Measurements from ENCODE around the gene NUAK2. TPM values are rescaled to one million over a fixed set of nuclear protein-coding genes. Genes with fewer than 3 reads are reported as not detected.

The NUAK2 gene
- total and polyA plus RNA-seq, 3 donors from 2014 or later = 7.2 to 19.6 (median 13.4) TPM

- no peak for DNase-seq
- intact Hi-C loops (cut with DNase I; ENCODE audit: low total_unique reads) = loop anchor here (10.0 kb wide), 1 partner anchor 77 kb away; no protein-coding TSS in a partner anchor
- Histone ChIP-seq H3K9me3 (no peaks in the 10 kb centered on the region), H3K27ac (peak overlapping the region in 1 of 2 donors; percentile 28), H3K36me3 (ENCODE audit: low read depth, missing control alignments) (no peaks in the 10 kb centered on the region), H3K4me1 (peaks cover 56% of the 10 kb centered on the region), H3K4me3 (no peak overlapping the region), H3K27me3 (no peaks in the 10 kb centered on the region)
- 57 to 58% methylated on average over 3 of the region's 3 CpGs for WGBS, 2 donors
- no peak for TF ChIP-seq CTCF (IDR thresholded peaks at IDR 0.05)
- no peak for TF ChIP-seq POLR2A (IDR thresholded peaks at IDR 0.05)
Measured at GRCh38 chr1:205357567-205357966, 36.0 kb upstream of the NUAK2 start.

GRCh38 chr1:205356440-205357139, 35.0 kb upstream of the NUAK2 start, which contains the start of gene KLHDC8A:
KLHDC8A (minus strand) TSS chr1:205356922; CDS start chr1:205343604, 13,318 bp downstream.
- Histone ChIP-seq H3K27me3 (no peaks in the 10 kb centered on the region), H3K36me3 (ENCODE audit: low read depth, missing control alignments) (no peaks in the 10 kb centered on the region), H3K9me3 (no peaks in the 10 kb centered on the region), H3K4me3 (peak within 1 kb of the TSS; percentile 21 to 36), H3K27ac (peak within 1 kb of the TSS; percentile 28 to 33), H3K4me1 (peaks cover 53% of the 10 kb centered on the region)
- intact Hi-C loops (cut with DNase I; ENCODE audit: low total_unique reads) = loop anchor here (10.0 kb wide), 1 partner anchor 78 kb away; no protein-coding TSS in a partner anchor
- WGBS, 2 donors = 14 to 18% methylated on average over 19 to 20 of the region's 20 CpGs
- TF ChIP-seq POLR2A (IDR thresholded peaks at IDR 0.05) = no peak
- DNase-seq = peak; percentile 70

- Histone ChIP-seq H3K27ac (no peak overlapping the region), H3K4me1 (peaks cover 40% of the 10 kb centered on the region), H3K9me3 (no peaks in the 10 kb centered on the region), H3K27me3 (no peaks in the 10 kb centered on the region), H3K4me3 (no peak overlapping the region), H3K36me3 (ENCODE audit: low read depth, missing control alignments) (no peaks in the 10 kb centered on the region)
- no peak for DNase-seq
- intact Hi-C loops (cut with DNase I; ENCODE audit: low total_unique reads) = loop anchor here (10.0 kb wide), 1 partner anchor 80 kb away; no protein-coding TSS in a partner anchor
- WGBS, 2 donors = 57 to 58% methylated on average over 3 of the region's 3 CpGs
- no peak for TF ChIP-seq CTCF (IDR thresholded peaks at IDR 0.05)
- TF ChIP-seq POLR2A (IDR thresholded peaks at IDR 0.05) = no peak
Measured at GRCh38 chr1:205355075-205355453, 33.5 kb upstream of the NUAK2 start.

- Histone ChIP-seq H3K4me1 (peaks cover 34% of the 10 kb centered on the region), H3K4me3 (no peak overlapping the region), H3K27me3 (no peaks in the 10 kb centered on the region), H3K9me3 (no peaks in the 10 kb centered on the region), H3K36me3 (ENCODE audit: low read depth, missing control alignments) (no peaks in the 10 kb centered on the region), H3K27ac (no peak overlapping the region)
- 39 to 46% methylated on average over 5 of the region's 5 CpGs for WGBS, 2 donors
- peak; percentile 86 for DNase-seq
- TF ChIP-seq POLR2A (IDR thresholded peaks at IDR 0.05) = no peak
- TF ChIP-seq CTCF (IDR thresholded peaks at IDR 0.05) = peak; percentile 87 to 91 (median 90)
- intact Hi-C loops (cut with DNase I; ENCODE audit: low total_unique reads) = loop anchor here (10.0 kb wide), 1 partner anchor 80 kb away; no protein-coding TSS in a partner anchor
Measured at GRCh38 chr1:205354259-205355074, 32.9 kb upstream of the NUAK2 start.

GRCh38 chr1:205353612-205354011, 32.1 kb upstream of the NUAK2 start:
- Histone ChIP-seq H3K27ac (no peak overlapping the region), H3K36me3 (ENCODE audit: low read depth, missing control alignments) (no peaks in the 10 kb centered on the region), H3K4me3 (no peak overlapping the region), H3K4me1 (peaks cover 34% of the 10 kb centered on the region), H3K27me3 (no peaks in the 10 kb centered on the region), H3K9me3 (no peaks in the 10 kb centered on the region)
- intact Hi-C loops (cut with DNase I; ENCODE audit: low total_unique reads) = loop anchor here (10.0 kb wide), 1 partner anchor 81 kb away; no protein-coding TSS in a partner anchor
- WGBS, 2 donors = 49 to 69% methylated on average over 6 of the region's 6 CpGs
- TF ChIP-seq CTCF (IDR thresholded peaks at IDR 0.05) = no peak
- TF ChIP-seq POLR2A (IDR thresholded peaks at IDR 0.05) = no peak
- DNase-seq = no peak
